ENCODE data around the gene DNAH2.

The DNAH2 gene

GRCh38 chr17:7781429-7781828 is 63.9 kb downstream of the DNAH2 start:
- H3F3A ChIP-seq (ENCODE audit: insufficient read depth): no peaks in the 10 kb centered on the region
- no peak overlapping the region for H3K4me2 ChIP-seq (ENCODE audit: low read depth, low read length, poor library complexity, severe bottlenecking)
- no peak for TF ChIP-seq CTCF (IDR thresholded peaks at IDR 0.05; ENCODE audit: insufficient read depth, low read length, poor library complexity, severe bottlenecking)
- no peak for TF ChIP-seq EZH2phosphoT487 (conservative IDR thresholded peaks at IDR 0.05; ENCODE audit: low read length)

GRCh38 chr17:7782240-7782639 is 64.7 kb downstream of the DNAH2 start:
- H3K79me2 ChIP-seq (ENCODE audit: insufficient read depth, low read length): no peaks in the 10 kb centered on the region
- no peak overlapping the region for H3K4me3 ChIP-seq (ENCODE audit: insufficient read depth, low read length, poor library complexity, severe bottlenecking)
- no peak overlapping the region for H2AFZ ChIP-seq (ENCODE audit: low read depth, low read length, severe bottlenecking)
- no peaks in the 10 kb centered on the region for H3K27me3 ChIP-seq (ENCODE audit: low read length)
- H3K9me2 ChIP-seq (replicated peaks; ENCODE audit: insufficient read depth, low read length): no peaks in the 10 kb centered on the region
- H3K27ac ChIP-seq (ENCODE audit: low read depth, low read length): no peak overlapping the region
- no peaks in the 10 kb centered on the region for H3K36me3 ChIP-seq (ENCODE audit: low read length)
- H3K9ac ChIP-seq (ENCODE audit: low read length): no peak overlapping the region
- no peaks in the 10 kb centered on the region for H3F3A ChIP-seq (ENCODE audit: insufficient read depth)
- H4K20me1 ChIP-seq (ENCODE audit: low read depth, low read length): no peaks in the 10 kb centered on the region
- H3K9me3 ChIP-seq (ENCODE audit: insufficient read depth, low read length): no peaks in the 10 kb centered on the region
- no peak overlapping the region for H3K4me2 ChIP-seq (ENCODE audit: low read depth, low read length, poor library complexity, severe bottlenecking)
- TF ChIP-seq CTCF (IDR thresholded peaks at IDR 0.05; ENCODE audit: insufficient read depth, low read length, poor library complexity, severe bottlenecking) (no peak), EZH2phosphoT487 (conservative IDR thresholded peaks at IDR 0.05; ENCODE audit: low read length) (no peak)

More at GRCh38 chr17:7781429-7781828, 63.9 kb downstream of the DNAH2 start:
- H3K9ac ChIP-seq (ENCODE audit: low read length): no peak overlapping the region
- no peaks in the 10 kb centered on the region for H3K36me3 ChIP-seq (ENCODE audit: low read length)
- H3K27me3 ChIP-seq (ENCODE audit: low read length): no peaks in the 10 kb centered on the region
- no peaks in the 10 kb centered on the region for H3K79me2 ChIP-seq (ENCODE audit: insufficient read depth, low read length)
- H3K27ac ChIP-seq (ENCODE audit: low read depth, low read length): no peak overlapping the region
- H3K9me3 ChIP-seq (ENCODE audit: insufficient read depth, low read length): no peaks in the 10 kb centered on the region
- H3K4me3 ChIP-seq (ENCODE audit: insufficient read depth, low read length, poor library complexity, severe bottlenecking): no peak overlapping the region
- H3K9me2 ChIP-seq (replicated peaks; ENCODE audit: insufficient read depth, low read length): no peaks in the 10 kb centered on the region
- no peak overlapping the region for H2AFZ ChIP-seq (ENCODE audit: low read depth, low read length, severe bottlenecking)
- no peaks in the 10 kb centered on the region for H4K20me1 ChIP-seq (ENCODE audit: low read depth, low read length)

- no peak overlapping the region for H3K4me2 ChIP-seq (ENCODE audit: low read depth, low read length, poor library complexity, severe bottlenecking)
- H4K20me1 ChIP-seq (ENCODE audit: low read depth, low read length): no peaks in the 10 kb centered on the region
- no peaks in the 10 kb centered on the region for H3K36me3 ChIP-seq (ENCODE audit: low read length)
- no peaks in the 10 kb centered on the region for H3K27me3 ChIP-seq (ENCODE audit: low read length)
- TF ChIP-seq CTCF (IDR thresholded peaks at IDR 0.05; ENCODE audit: insufficient read depth, low read length, poor library complexity, severe bottlenecking) (no peak), EZH2phosphoT487 (conservative IDR thresholded peaks at IDR 0.05; ENCODE audit: low read length) (no peak)
- H3K79me2 ChIP-seq (ENCODE audit: insufficient read depth, low read length): no peaks in the 10 kb centered on the region
- no peak overlapping the region for H2AFZ ChIP-seq (ENCODE audit: low read depth, low read length, severe bottlenecking)
- H3K9me3 ChIP-seq (ENCODE audit: insufficient read depth, low read length): no peaks in the 10 kb centered on the region
- no peak overlapping the region for H3K27ac ChIP-seq (ENCODE audit: low read depth, low read length)
- H3K9ac ChIP-seq (ENCODE audit: low read length): no peak overlapping the region
- no peaks in the 10 kb centered on the region for H3K9me2 ChIP-seq (replicated peaks; ENCODE audit: insufficient read depth, low read length)
- H3F3A ChIP-seq (ENCODE audit: insufficient read depth): no peaks in the 10 kb centered on the region
- no peak overlapping the region for H3K4me3 ChIP-seq (ENCODE audit: insufficient read depth, low read length, poor library complexity, severe bottlenecking)
Measured at GRCh38 chr17:7786866-7787265, 69.3 kb downstream of the DNAH2 start.

All from SU-DHL-6 (cell line).